Esophagus muscularis mucosa (tissue), 3 donors: ENCODE measurements around the gene DES.

Source experiments
- POLR2AphosphoS5 ChIP-seq, 2 donors: sonication (generic); formaldehyde crosslinking; IDR thresholded peaks; one replicate each; pipeline ENCODE4 v1.6.1; 2017; ENCODE audit warnings: antibody characterized with exemption in 2 of 2
- TF ChIP-seq, protein P1 (sequence below), 3 experiments: fragments of 200-600 bp in 2 of 3; fragments of 450-650 bp in 1 of 3; sonication (generic) in 2 of 3; IDR thresholded peaks; one replicate each; pipeline ENCODE4 v1.5.1; 2017 to 2019; ENCODE audit warnings: antibody characterized with exemption in 3 of 3, mild to moderate bottlenecking in 2 of 3, moderate library complexity in 1 of 3

DNA sequence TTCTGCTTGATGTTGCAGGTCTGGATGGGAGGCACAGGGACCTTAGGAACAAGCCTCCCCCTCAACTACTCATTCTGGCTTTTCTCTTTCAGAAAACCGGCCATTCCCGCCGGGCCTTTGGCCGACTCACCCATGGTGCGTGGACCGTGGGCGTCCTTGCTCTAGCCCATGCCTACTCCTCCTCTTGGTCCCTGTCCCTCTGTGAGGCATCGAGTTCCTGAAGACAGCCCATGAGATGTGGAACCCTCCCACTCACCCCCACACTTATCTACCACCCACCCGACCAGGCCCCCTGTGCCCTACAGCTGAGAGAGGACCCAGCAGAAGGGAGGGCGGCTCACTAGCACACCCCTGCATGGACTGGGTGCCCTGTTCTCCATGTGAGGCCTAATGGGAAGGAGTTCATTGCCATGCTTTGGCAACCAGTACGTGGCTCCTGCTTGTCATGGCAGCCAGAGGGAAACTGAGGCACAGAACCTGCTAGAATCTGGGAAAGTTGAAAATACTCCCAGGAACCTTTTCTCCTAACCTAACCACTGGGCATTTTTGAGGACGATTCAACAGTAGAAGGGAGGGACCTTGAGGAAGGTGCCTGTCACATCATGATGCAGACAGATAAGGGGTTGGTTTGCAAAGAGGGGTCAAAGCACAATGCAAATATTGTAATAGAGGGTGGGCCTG lies 25.0 kb downstream of the DES start:
- TF ChIP-seq, protein P1, sequence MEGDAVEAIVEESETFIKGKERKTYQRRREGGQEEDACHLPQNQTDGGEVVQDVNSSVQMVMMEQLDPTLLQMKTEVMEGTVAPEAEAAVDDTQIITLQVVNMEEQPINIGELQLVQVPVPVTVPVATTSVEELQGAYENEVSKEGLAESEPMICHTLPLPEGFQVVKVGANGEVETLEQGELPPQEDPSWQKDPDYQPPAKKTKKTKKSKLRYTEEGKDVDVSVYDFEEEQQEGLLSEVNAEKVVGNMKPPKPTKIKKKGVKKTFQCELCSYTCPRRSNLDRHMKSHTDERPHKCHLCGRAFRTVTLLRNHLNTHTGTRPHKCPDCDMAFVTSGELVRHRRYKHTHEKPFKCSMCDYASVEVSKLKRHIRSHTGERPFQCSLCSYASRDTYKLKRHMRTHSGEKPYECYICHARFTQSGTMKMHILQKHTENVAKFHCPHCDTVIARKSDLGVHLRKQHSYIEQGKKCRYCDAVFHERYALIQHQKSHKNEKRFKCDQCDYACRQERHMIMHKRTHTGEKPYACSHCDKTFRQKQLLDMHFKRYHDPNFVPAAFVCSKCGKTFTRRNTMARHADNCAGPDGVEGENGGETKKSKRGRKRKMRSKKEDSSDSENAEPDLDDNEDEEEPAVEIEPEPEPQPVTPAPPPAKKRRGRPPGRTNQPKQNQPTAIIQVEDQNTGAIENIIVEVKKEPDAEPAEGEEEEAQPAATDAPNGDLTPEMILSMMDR (IDR thresholded peaks at IDR 0.05) = no peak
- peak in 1 of 2 donors; percentile 4 for TF ChIP-seq POLR2AphosphoS5 (IDR thresholded peaks at IDR 0.05)
